GM21619 (cell line): Measurements from ENCODE around the gene SSH3.
A peak's percentile ranks its signal among the peaks of the same experiment; 100 is the strongest.

Experiments used
- ATAC-seq: cut with Tn5 transposase; IDR thresholded peaks from one replicate; pipeline ENCODE4 v1.9.1; 2021; ENCODE audit not compliant: unreplicated experiment

Gene SSH3

DNA sequence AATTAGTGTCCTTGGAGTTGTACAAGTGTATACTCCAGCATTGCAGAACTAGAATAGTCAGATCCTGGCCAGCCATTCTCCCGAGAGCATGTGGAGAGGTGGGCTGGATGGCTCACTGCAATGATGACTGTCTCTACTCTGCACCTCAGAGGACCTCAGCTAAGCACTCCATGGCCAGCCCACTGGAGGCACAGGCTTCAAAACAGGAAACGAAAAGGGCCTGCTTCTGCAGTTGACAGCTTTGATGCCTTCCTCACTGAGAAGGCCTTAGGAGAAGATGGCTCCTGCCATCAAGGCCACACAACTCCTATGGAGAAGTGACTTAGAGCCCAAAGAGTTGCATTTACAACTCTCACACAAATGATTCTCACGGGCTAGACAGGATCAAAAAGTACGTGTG lies 40.9 kb downstream of the SSH3 start:
- ATAC-seq, result no peak

DNA sequence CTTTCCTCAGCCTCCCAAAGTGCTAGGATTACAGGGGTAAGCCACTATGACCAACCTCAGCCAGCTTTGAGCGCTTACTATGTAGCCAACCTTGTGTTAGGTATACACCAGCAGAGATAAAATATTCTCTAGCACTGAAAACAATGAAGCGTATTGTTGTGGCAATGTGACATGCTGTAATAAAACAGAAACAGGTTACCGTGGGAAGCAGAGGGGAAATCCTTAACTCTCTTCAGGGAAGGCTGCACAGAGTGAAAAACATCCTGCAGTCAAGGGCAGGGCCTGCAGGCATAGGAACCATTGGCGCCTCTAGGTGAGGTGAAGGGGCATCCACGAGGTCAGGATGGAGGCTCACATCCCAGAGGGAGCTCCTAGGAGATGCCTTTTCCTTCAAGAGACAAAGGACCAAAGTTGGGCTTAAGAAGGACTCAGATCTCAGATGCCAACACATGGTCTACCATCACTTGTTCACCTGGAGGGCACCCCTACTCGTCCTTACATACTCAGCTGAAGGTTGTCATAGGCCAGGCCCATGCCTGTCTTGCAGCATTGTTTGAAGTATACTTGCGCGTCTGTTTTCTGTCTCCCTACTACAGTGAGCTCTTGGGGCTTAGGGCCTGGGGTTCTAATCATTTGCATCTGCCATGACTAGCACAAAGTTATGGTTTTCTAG lies 42.1 kb downstream of the SSH3 start:
- ATAC-seq, result no peak

DNA sequence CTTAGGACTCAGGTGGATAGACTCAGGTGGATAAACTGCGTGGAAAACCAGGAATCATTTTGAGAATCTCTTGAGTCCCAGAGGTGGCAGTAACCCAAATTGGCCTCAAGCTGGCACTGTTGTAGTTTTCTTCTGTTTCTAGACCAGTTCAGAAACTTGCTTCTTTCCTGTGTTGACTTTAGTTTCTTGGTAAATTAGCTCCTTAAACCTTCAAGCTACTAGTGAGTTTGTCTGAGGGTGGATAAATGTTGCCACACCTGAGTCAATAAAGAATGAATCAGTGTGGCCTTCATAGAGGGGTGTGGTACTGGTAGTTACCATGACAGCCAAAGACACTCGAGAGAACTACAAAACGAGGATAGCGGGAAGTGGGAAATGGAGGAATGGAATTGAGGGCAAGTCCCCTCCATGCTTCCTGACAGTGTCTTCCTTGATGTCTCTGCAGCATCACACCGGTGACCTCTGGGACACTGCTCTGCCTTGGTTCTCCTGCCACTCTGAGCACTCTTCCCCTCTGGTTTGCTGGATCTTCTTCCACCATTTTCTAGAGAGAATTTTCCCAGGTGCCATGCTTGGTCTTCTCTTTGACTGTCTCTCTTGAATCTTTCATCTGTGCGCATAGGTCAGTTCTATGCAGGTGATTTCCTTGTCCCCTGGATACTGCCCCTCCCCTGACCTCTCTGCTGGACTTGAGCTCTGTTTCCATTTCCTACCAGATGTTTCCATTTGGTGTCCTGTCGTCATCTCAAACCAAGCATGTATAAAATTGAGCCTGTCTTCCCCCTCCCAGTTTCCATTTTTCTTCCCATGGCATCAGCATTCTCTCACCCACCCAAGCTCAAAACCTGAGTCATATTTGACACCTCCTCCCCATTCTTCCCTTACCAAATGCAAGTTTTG lies 42.8 kb downstream of the SSH3 start:
- no peak for ATAC-seq

DNA sequence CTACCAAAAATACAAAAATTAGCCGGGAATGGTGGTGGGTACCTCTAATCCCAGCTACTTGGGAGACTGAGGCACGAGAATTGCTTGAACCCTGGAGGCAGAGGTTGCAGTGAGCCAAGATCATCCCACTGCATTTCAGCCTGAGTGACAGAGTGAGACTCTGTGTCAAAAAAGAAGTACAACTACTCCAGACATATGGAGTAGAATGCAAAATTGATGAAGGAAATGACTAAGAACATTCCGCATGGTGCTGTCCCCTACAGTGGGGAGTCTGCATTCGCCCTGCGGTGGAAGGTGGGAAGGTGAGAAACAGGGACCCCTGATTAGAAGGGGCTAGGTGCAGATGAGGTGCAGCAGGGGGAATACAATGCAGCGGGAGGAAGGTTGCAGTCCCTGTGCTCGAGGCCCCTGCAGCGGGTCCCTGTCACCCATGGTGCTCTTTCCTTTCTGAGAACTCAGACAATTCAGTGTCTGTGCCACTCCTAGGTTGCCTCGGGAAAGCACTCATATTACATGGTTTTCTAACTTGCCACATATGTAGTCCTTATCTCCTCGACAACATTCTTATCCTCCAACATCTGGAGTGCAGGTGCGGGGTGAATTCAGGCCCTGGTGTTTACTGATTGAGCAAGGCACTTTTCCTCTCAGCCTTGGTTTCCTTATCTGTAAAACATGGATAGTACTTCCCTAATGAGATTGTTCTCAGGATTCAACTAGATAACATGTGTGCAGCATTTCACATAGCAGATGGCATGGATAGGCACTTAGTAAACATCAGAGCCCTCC lies 44.8 kb downstream of the SSH3 start:
- ATAC-seq, result no peak

DNA sequence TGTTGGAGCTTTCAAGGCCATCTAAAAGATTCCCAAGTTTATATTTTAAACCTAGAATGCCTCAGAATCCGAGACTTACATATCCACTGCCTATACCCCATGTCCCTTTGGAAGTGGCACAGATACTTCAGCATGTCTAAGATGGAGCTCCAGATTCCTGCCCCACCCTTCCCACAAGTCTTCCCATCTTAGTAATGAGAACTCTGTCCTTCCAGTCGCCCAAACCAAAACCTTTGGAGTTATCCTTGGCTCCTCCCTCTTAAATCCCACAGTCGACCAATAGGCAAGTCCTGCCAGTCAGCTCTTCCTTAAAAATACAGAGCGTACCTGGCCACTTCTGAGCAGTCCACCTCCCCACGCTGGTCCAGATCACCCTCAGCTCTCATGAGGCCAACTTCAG lies 45.7 kb downstream of the SSH3 start:
- no peak for ATAC-seq

DNA sequence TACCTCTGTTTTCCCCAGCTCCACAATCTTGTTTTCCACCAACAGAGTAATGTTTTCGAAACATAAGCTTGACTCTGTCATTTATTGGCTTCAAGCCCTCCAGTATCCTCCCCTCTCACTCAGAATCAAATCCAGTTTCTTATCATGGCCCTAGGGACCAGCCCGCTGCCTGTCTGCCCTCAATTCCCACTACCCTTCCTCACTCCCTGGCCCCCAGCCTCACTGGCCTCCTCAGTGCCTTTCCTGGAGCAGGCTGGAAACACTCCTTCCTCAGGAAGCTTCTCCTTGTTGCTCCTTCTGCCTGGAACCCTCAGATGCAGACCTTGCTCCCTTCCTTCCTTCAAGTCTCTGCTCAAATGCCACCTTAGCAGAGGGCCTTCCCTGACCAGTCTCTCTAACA lies 46.1 kb downstream of the SSH3 start:
- no peak for ATAC-seq

DNA sequence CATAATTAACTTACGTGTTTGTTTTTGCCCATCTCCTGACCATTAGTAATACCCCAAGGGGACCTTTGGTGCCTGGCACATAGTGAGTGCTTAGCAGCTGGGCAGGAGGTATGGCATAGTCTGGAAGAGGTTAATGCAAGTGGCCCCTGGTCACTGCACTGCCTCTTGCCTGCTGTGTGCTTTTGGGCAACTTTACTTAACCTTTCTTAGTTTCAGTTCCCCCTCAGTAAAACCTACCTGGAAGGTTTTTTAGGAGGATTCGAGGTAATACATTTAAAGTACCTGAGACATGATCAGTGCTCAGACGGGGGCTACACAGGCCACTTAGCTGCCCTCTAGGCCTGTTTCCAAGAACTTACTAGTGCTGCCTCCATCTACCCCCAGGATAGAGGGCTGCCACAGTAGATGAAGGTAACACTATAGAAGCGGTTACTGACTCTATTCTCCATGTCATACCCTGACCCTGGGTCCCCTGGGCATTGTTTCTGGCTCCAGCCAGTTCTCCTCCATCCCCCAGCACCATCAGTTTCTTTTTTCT lies 46.7 kb downstream of the SSH3 start:
- no peak for ATAC-seq

DNA sequence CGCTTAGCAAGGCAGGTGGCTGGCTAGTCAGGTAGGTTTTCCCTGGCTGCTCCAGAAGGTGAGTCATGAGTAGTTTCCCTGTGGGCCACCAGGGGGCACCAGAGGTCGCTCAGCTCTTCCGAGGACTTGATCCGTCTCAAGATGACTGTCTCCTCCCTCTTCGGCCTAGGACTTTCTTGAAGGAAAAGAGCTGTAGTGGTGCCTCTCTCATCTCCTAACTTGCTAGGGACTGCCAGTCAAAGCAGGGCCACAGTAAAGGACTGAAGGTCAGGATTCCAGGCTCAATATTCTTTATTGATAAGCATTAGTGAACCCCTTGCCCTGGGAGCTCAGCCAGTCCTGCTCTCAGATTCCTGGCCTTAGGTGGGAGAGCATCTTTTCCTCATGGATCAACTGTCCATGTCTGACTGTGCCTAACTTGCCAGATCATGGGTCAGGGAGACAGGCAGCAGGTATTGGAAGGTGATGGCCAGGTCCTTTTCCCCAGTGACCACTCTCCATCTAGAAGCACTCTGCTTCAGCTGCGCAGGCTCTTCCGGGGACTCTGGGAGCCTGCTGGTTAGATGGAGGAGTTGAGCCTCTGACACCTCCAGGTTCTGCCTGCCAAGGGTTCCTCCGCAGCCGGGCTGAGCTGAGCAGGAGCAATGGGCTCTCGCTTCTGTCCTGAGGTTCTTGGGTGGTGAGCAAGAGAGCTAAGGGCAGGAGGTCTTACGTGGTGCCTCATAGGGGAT lies 48.1 kb downstream of the SSH3 start:
- ATAC-seq, result no peak

DNA sequence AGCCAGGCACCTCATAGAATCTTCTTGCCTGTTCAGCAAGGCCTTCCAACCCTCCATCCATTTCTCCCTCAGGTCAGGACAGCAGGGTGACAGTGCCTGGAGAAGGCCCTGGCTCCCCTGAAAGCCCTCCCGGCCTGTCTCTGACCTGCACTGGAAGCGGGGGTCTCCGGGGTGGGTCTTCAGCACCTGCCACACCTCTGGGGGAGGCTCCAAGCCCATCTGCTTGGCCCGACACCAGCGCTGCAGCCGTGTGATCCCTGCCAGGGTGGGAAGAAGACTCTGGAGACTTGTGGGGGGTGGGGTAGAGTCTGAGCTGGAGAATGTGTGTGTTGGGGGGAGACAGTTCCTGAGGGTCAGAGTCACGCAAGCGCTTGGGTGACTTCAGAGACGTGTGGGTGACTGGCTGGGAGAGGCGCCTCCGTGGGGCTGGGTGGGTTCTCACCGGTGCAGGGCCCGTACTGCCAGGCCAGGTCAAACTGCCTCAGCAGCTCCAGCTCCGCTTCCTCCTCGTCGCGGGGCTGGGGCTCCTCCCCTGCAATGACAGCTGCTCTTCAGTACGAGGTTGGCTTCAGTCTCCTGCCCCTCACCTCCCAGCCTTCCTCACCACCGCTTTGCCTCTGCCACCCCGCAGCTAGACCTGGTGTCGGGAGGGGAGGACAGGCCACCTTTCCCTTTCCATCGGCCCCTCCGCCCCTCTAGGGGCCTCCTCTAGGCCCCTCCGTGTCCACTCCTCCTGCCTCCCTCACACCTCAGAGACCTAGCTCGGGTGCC lies 49.4 kb downstream of the SSH3 start:
- ATAC-seq, result peak; percentile 1

DNA sequence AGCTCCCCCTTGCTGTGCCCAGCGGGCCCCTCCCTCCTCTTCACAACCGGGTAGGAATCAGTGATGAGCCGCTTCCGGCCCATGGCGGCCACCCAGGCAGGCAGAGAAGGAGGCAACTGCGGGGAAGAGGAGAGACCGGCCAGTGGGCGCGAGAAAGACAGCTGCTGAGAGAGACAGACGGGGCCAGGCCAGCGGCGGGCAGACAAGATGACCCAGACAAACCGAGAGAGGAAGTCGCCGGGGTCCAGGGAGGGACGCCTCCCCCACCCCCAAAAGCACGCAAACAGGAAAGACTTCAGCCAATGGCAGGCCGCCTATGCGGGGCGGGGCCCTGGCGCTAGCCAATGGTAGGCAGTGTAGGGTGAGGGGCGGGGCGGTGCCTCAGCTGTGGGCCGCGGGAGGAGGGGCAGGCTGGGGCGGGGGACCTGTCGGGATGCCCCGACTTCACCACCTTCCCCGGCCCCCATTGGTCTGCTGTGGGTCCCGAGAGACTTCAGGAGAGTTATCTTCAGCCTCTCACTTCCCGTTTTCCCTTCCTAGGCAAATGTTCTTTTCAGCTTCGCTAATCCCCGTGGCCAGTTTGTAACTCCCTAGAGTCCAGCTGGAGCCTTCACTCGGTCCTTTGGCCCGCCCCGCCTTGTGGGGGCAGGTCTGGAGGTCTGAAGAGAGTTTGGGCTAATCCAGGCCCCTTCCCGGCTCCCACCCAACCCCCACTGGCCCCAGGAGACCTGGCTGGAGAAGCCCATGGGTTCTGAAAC lies 50.2 kb downstream of the SSH3 start, which contains the start of gene POLD4:
TSS of gene POLD4 (minus strand) at position 230 of the 758 bp plus-strand sequence. CDS start at position 83, 147 bp downstream.
- peak; percentile 63 for ATAC-seq

DNA sequence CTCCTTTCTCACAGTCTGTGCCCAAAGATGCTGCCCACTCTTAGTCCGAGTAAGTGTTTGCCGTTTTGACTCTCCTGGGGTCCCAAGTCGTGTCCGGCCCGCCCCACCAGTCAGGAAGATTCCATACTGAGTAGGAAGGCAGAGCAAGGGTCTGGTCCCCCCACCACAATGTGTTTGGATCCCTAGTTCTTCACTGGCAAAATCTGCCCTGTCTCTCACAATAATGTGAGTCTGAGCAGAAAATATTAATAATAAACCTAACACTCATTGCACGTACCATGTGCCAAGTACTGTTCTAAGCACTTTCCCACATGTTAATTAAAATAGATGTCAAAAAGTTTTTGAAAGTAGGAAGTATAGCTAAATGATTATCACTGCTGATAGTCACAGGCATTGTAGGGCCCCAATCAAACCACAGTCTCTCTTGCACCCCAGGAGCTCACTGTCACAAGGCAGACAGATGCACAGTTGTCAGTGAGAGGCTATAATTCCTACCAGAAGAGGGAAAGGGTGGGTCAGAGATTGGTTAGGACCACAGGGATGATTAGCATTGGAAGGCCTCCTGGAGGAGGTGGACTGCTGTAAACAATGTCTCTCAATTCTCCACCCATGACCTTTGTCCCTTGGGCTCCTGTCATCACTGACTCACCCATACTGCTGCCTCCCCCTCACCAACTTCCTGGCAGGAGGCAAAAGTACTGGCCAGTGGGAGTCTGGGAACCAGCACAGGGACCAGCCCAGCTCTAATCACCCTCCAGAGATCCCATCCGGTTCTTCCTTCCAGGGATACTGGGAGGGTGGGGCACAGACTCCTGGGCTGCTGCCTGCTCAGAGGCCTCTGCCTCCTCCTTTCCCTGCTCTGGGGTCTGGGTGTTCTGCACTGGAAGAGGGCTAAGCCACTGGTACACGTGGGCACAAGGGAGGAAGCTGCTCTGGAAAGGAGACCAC lies 51.0 kb downstream of the SSH3 start:
- ATAC-seq, result no peak

DNA sequence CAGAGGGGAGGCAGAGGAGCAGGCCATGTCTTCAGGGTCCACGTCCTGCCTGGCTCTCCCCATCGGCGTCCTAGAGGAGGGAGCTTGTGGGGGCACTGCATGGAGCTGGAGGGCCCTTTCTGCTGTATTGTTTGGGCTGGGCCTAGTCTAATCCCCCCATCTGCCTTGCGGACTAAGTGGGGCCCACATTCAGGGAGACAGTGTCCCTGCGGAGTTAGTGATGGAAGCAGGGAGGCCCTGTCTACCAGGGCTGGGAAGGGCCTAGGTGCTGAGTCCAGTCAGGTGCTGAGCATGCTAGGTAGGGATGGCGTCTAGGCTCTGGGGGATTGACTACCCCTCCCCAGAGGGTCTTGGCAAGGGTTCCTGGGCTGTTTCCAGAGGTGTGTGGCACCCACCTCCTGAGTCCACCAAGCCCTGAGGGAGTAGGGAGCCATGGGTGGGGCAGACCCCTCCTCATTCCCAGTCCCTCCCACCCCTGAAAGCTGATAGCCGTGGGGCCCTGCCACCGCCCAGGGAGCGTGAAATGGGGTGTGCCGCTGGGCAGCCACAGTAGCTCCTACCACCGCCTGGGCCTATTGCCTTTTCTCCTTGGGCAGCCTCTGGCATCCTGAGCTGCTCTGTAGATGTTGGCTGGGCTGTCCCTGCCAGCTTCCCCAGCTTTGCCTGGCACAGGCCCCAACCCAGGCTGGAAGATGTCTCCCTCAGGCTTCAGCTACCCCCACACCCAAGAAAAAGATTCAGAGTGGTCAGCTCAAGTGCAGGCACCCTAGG lies 51.9 kb downstream of the SSH3 start:
- ATAC-seq, result no peak

DNA sequence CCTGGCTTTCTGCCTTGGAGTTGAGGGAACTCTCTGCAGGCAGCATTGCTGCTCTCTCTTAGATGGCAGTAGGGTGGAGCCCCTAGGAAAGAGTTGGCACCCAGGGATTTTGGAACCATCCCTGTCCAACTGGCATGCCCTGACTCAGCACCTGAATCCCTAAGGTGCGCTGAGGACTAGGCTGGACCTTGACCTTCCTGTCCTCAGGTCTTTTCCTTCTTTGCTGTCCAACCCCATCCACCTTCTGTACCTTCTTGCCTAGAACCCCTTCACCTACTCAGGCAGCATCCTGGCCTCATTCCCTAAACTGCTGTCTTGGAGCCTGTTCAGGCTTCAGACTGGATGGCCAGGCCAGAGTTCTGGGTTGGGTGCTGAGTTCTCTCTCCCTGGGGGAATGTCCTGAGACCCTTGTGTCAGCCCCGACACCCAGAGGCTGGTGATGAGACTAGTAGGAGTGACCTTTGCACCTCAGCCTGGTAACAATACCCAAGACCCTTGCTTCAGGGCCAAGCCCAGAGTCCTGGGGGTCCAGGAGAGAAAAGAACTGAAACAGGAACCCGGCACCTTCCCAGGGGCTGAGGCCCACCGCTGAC lies 52.6 kb downstream of the SSH3 start:
- ATAC-seq, result no peak

DNA sequence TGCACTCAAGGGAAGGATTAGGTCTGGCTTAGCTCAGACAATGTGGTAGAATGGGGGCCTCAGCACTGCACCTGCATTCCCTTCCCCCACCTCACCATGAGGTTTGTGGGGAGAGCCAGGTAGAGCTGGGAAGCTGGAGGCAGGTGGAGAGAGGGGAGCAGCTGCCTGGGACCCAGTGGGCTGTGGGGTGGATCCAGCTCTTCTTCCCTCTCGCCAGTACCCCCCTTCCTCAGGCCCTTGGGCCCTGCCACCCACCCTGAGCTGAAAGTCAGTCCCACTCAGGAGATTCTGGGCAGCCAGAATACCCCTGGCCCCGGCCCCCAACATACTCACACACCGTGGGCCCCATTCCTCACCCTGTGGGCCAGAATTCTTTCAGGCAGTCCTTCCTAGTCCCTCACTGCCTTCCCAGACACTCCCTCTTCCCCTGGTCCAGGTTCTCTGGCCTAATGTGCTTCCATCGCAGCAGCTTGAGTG lies 53.1 kb downstream of the SSH3 start:
- no peak for ATAC-seq

DNA sequence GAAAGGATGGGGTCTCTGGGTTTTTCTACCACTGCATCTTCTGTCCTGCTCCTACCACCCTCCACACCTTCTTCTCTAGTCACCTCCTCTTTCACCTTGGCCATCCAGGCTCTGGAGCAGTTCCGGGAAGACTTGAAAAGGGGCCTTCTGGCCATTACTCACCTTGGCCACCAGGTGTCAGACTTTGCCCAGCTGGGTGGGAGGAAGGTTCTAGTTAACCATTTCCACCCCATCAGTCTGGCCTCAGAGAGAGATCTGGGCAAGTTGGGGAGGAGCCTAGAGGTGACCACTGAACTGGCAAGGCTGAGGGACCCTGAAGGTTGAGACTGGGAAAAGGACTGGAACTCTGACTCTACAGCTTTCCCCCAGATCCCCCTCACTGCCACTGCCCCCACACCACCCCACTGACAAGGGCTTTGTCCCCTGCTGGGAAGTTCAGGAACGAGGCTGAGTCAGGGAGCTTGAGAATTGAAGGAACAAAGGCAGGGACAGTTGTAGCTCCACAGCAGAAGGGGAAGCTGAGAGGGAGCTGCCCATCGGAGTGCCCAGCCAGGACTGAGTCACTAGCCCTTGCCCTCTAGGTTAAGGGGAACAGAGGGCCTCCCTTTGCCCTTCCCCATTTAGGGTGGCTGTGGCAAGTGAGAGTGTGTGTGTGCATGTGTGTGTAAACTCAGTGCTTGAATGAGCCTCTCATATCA lies 53.7 kb downstream of the SSH3 start:
- ATAC-seq, result no peak
